ENCODE data around the gene CD34.

The CD34 gene

DNA sequence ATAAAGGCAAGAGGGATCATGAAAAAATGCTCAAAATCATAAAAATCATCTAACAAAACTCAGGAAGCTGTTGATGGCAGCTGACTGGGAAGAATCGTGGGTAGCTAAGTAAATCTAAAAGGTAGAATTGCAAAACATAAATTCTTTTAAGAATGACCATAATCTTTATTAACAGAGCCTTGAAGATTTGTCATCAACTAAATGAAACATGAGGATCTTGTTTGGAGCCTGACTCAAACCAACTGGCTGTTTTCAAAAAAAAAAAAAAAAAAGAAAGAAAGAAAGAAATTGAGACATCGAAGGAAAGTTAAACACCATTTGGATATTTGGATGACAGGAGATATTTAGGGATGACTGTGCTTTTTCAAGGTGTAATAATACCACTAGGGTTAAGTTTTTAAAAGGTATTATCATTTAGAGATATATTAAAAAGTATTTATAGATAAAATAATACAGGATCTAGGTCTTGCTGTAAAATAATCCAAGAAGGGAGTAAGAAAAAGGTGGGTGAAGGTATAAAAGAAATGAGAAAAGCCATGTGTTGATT is 48.6 kb downstream of the CD34 start:
- H3K4me3 ChIP-seq, result no peak overlapping the region

GRCh38 chr1:207861442-207862177 is 49.3 kb downstream of the CD34 start:
- H3K4me3 ChIP-seq, result no peak overlapping the region
- peak overlapping the region in 6 of 21 experiments; percentile 10 to 32 (median 26) for H3K27ac ChIP-seq

More for the DNA sequence above, 48.6 kb downstream of the CD34 start:
- H3K27ac ChIP-seq, result peak overlapping the region in 3 of 21 experiments; percentile 27 to 41 (median 27)

- Histone ChIP-seq H3K27ac (peak overlapping the region in 1 of 21 experiments; percentile 21), H3K4me3 (no peak overlapping the region)
Measured at GRCh38 chr1:207860531-207860930, 50.4 kb downstream of the CD34 start.

GRCh38 chr1:207858806-207859205 is 52.1 kb downstream of the CD34 start:
- H3K27ac ChIP-seq, result peak overlapping the region in 1 of 21 experiments; percentile 28

DNA sequence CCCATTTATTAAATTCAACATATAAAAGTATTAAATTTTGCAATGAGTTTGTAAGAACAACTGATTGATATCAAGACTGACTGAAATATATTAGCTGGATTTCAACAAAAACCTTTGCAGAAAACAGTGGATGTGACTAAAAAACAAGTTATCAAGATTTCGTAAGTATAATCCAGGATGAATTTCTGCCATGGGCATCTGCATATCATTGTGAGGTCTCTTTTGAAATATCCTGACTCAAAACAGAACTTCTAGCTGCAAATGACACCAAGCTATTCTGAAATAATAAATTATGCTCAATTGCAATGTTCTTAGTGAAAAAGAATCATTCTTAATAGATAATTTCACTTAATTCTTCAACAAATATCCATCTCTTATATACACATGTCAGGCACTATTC is 52.6 kb downstream of the CD34 start:
- Histone ChIP-seq H3K27ac (peak overlapping the region in 1 of 21 experiments; percentile 28), H3K4me3 (no peak overlapping the region)

More at GRCh38 chr1:207858806-207859205, 52.1 kb downstream of the CD34 start:
- no peak overlapping the region for H3K4me3 ChIP-seq

- Histone ChIP-seq H3K4me3 (no peak overlapping the region), H3K27ac (no peak overlapping the region)
Measured at GRCh38 chr1:207857447-207857846, 53.5 kb downstream of the CD34 start.

DNA sequence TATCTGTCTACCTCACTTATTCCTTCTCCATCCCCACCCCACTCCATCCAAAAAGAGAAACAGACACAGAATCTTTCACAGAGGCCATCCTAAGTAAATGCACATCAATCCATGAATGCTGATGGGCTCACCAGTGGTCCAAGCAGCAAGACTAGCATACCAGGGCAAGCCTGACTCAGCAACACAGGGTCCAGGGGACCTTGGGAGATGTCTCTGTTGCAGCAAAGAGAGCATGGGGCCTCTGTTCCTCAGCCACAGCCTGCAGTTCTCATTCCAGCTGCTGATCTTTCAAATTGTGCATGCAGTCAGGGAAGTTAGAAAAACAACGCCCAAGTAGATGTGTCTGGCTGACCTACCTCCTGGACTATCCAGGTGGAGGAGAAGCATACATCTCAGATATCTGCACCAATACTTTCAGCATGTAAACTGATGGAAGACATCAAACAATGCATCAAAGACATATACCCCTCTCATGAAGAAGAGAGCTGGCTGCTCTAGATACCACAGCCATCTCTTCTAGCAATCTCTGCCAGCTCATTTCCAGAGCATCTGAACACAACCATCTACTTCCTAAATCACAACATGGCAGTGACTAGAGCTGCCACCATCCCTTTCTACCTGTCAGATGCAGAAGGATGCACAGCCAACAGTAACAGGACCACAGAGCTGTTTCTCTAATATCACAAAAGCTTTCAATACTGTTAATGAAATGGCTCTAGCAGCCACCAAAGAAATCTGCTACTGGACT is 54.5 kb downstream of the CD34 start:
- no peak overlapping the region for H3K4me3 ChIP-seq
- no peak overlapping the region for H3K27ac ChIP-seq

DNA sequence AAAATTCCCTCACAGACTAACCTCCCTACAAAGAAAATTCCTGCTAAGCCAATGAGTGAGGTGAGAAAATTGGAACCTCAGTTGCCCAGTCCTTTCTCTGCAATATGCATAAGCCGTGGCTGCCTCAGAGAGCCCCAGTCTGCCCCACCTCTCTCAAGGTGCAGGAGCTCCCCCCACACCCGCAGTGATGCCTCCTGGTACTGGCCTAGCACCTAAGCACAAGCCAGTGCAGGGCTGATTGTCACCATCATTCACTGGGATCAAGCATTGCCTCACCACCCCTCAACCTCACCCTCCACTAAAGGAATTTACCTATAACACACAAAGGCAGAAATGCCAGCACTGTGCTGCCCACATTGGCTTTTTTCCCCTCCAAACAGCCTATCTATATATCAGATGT is 56.9 kb downstream of the CD34 start:
- no peak overlapping the region for H3K4me3 ChIP-seq
- H3K27ac ChIP-seq, result no peak overlapping the region

DNA sequence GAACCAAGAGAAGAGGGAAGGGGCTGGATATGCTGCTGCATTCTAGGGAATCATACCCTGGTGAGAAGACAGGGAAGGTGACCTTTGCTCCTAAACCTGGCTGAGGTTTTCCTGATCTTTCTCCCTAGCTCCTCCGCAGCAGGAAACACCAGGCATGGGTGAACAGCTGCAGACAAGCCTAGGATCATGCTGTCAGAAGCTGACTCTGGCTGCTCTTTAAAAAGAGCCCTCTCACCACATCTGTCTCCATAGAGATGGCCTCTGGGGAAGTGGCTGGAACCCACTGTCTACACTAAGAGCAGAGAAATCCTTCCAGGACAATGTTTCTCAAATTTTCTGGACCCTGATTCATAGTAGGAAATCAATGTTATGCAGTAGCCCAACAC is 57.6 kb downstream of the CD34 start:
- H3K27ac ChIP-seq, result peak overlapping the region in 1 of 21 experiments; percentile 13
- H3K4me3 ChIP-seq, result no peak overlapping the region

DNA sequence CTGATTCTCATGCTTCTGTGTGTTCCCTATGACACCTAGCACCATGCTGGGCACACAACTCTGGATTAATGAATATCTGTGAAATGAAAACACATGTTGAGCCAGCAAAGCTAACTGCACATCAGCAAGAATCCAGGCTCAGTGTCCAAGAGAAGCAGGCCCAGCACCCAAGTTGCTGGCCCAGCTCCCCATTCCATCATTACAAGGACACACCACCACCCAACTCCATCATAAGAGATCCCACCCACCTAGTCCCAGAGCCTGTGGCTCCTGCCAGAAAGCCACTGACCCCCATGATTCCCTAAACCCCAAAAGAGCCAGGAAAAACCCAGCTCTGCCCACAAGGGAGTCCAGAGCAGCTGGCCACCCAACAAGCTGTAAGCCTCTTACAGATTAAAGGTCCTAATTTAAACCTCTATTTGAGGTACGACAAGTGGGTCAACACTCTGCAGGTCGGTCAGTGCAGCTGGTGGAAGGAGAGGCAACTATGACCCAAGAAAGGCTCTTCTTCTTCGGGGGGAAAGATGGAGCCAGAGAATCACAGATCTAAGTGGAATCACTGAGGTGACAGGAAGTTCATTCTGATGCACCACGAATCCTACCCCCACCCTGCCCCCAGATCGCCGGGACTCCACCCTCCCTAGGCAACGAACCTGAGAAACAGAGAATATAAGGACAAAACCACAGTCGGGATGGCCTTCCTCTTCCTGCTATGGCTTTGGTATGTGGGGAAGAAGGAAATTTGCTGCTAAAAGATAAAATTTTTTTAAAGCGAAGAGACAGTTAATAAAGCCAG is 58.2 kb downstream of the CD34 start:
- Histone ChIP-seq H3K27ac (peak overlapping the region in 5 of 21 experiments; percentile 6 to 25 (median 9)), H3K4me3 (no peak overlapping the region)

- peak overlapping the region in 5 of 21 experiments; percentile 6 to 25 (median 10) for H3K27ac ChIP-seq
- no peak overlapping the region for H3K4me3 ChIP-seq
Measured at GRCh38 chr1:207851696-207852095, 59.2 kb downstream of the CD34 start.

DNA sequence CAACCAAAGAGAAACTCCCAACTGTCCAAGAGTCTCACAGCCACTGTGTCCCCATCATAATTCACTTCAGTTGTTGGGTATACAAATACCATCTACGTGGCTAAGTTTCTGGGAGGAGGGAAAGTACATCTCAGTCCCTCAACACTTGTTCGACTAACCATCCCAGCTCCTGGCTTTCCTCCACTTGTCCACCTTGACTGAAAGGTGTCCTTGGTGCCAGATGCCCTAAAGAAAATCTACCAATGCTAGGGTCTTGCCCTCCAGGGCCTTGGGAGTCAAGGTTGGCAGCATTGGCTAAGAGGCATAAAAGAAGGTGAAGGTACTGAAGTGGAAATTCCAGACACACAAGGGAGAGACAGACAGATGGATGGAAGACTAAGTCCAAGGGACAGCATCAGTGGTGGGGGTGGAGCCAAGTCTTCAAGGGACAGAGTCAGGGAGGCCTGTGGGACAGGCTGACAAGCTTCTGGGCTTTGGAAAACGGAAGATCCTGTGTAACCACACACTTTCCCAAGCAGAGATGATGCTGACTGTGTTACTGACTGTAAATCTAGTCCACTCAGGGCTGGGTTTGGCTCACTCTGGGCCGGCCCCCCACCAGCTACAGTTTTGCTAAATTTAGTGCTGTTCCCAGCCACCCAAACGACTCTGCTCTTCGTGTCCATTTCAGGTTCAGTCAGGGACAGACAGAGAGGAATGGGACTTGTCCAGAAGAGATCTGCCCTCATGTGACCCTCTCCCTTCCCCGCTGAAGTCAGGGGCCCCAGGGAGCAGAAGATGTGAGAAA is 60.1 kb downstream of the CD34 start:
- H3K27ac ChIP-seq, result peak overlapping the region in 6 of 21 experiments; percentile 2 to 50 (median 20)

GRCh38 chr1:207849646-207850045 is 61.3 kb downstream of the CD34 start:
- H3K27ac ChIP-seq, result peak overlapping the region in 7 of 21 experiments; percentile 2 to 69 (median 26)
- H3K4me3 ChIP-seq, result no peak overlapping the region

More for the DNA sequence above, 60.1 kb downstream of the CD34 start:
- H3K4me3 ChIP-seq, result no peak overlapping the region

GRCh38 chr1:207849016-207849415 is 61.9 kb downstream of the CD34 start:
- Histone ChIP-seq H3K27ac (peak overlapping the region in 11 of 21 experiments; percentile 8 to 79 (median 50)), H3K4me3 (no peak overlapping the region)

DNA sequence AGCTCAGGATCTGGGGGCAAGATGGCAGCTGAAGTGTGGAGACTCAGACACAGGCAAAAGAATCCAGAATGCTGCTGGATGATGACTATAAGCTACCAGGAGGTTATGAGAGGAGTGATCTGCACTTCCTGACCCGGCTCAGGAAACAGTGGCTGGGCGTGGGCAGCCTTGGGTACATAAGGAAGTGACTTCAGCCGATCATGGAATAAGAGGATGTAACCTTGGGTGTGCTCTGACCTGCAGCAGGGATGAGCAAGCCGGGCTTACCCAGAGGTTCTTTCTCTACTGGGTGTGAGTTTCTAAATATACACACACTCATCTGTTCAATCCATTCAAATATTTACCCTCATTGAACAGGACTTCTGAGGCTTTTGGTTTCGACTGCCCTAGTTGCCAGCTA is 62.7 kb downstream of the CD34 start:
- H3K27ac ChIP-seq, result peak overlapping the region in 17 of 21 experiments; percentile 8 to 79 (median 54)
- no peak overlapping the region for H3K4me3 ChIP-seq

DNA sequence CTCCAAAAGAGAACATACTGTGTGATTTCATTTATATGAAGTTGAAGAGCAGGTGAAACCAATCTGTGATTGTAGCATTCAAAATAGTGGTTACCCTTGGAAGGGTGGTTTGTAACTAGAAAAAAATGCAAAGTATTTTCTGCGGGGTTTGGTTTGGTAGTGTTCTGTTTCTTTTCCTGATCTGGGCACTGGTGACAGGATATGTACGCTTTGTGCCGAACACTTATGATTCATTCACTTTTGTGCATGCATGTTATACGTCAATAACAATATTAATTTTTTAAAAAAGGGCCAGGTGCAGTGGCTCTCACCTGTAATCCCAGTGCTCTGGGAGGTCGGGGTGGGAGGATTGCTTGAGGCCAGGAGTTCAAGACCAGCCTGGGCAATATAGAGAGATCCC is 63.8 kb downstream of the CD34 start:
- Histone ChIP-seq H3K27ac (peak overlapping the region in 1 of 21 experiments; percentile 79), H3K4me3 (no peak overlapping the region)

GRCh38 chr1:207845109-207845508 is 65.8 kb downstream of the CD34 start:
- Histone ChIP-seq H3K27ac (peak overlapping the region in 4 of 21 experiments; percentile 1 to 59 (median 20)), H3K4me3 (no peak overlapping the region)

DNA sequence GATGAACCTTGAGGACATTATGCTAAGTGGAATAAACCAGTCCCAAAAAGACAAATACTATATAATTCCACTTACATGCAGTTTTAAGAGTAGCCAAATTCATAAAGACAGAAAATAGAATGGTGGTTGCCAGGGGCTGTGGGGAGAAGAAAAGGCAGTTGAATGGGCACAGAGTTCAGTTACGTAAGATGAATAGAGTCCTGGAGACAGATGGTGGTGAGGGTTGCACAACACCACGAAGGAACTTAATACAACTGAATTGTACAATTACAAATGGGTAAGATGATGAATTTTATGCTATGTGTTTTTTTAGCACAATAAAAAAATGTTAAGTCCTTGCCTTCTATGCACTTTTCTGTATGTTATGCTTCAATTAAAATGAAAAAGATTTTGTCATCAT is 66.6 kb downstream of the CD34 start:
- Histone ChIP-seq H3K4me3 (no peak overlapping the region), H3K27ac (no peak overlapping the region)

DNA sequence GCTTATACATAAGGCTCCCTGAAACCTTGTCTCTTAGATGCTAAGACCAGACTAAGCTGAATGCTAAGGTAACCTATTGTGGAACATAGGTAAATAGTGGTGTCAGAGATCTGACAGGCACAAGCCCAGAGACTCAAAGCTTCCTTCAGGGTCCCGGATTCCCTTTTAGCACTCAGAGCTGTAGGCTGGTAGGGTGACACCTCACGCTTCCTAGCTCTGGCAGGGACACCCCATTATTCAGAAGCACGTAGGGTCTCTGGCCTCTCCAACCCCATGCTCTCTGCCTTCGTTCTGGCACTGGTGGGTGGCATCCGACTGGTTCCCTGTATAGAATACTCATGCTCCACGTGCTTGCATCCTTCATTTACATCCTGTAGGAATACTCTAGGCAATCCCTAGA is 68.4 kb downstream of the CD34 start:
- Histone ChIP-seq H3K4me3 (no peak overlapping the region), H3K27ac (peak overlapping the region in 1 of 21 experiments; percentile 11)

All from skin epidermis (tissue), 12 donors.